HFFc6 (cell line): ENCODE results near the gene NOX1. TPM values are rescaled to one million over a fixed set of nuclear protein-coding genes. Genes with fewer than 3 reads are reported as not detected.

ENCODE experiments used
- DNase-seq: peaks from one replicate; pipeline ENCODE4 v3.0.0-alpha.2; 2018
- H3K27ac Mint-ChIP-seq: 2 replicates; pipeline ENCODE4 v1.8.0; 2020; ENCODE audit warnings: mild to moderate bottlenecking, mixed read lengths
- H3K27me3 Mint-ChIP-seq: 2 replicates; pipeline ENCODE4 v1.8.0; 2021; ENCODE audit warnings: mild to moderate bottlenecking, moderate library complexity, mixed read lengths; ENCODE audit not compliant: insufficient read depth
- H3K36me3 Mint-ChIP-seq: 2 replicates; pipeline ENCODE4 v1.8.0; 2021; ENCODE audit warnings: low read depth, mixed read lengths
- H3K4me1 Mint-ChIP-seq: 2 replicates; pipeline ENCODE4 v1.8.0; 2020; ENCODE audit warnings: low read depth, mixed read lengths
- H3K4me3 Mint-ChIP-seq: 2 replicates; pipeline ENCODE4 v1.8.0; 2020; ENCODE audit warnings: mild to moderate bottlenecking, moderate library complexity, mixed read lengths
- H3K9me3 Mint-ChIP-seq: 2 replicates; pipeline ENCODE4 v1.8.0; 2020; ENCODE audit warnings: mild to moderate bottlenecking, mixed read lengths
- total RNA-seq, 6 experiments: library from RNA; stranded (reverse); fragmentation: NEBNext Ultra II Directional; extraction: Animal tissue kit (Norgen Biotek cat#: 25700); gene quantifications; 2 replicates in 1 of 6; 3 replicates in 5 of 6; pipeline ENCODE4 v1.2.3, GENCODE V29; 2021
- TF ChIP-seq, protein P1 (sequence below): fragments of 200-600 bp; sonication (generic); IDR thresholded peaks from 2 replicates; pipeline ENCODE4 v1.5.0; 2021; ENCODE audit warnings: antibody characterized with exemption, mild to moderate bottlenecking

NOX1 gene
- total RNA-seq, 6 experiments from 2014 or later, result not detected

DNA sequence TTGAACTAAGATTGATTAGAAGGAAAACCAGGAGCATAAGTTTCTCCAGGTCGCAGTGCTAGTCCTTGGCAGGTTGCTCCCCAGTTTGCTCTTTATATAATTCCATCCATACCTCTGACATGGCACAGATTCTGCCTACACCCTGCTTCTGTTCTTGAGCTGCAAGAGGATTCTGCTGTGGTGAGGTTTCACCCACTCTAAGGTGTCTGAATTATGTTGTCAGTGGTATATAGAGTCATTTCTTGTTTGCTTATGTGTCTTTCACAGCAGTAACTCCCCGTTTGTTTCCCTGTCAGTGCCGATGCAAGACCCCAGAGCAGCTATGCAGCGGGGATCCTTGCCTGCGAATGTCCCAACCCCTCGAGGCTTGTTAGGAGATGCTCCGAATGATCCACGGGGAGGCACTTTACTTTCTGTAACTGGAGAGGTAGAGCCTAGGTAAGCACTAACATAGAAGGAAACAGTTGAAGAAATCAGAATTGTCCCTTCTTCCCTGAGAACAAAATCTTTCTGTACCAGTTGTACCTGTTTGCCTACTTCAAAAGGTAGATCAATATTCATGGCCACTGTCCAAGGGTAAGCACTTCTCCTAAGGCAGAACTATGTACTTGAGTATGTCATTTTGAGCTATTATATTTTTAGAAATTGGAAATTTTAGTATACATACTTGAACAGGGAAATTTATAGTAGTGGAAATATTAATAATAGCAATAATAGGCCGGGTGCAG, 42.8 kb downstream of the NOX1 start:
- peaks cover 8% of the 10 kb centered on the region for H3K4me1 Mint-ChIP-seq
- no peak for DNase-seq
- no peaks in the 10 kb centered on the region for H3K27me3 Mint-ChIP-seq
- H3K27ac Mint-ChIP-seq, result no peak overlapping the region
- no peak overlapping the region for H3K4me3 Mint-ChIP-seq
- H3K9me3 Mint-ChIP-seq, result no peaks in the 10 kb centered on the region
- TF ChIP-seq, protein P1, sequence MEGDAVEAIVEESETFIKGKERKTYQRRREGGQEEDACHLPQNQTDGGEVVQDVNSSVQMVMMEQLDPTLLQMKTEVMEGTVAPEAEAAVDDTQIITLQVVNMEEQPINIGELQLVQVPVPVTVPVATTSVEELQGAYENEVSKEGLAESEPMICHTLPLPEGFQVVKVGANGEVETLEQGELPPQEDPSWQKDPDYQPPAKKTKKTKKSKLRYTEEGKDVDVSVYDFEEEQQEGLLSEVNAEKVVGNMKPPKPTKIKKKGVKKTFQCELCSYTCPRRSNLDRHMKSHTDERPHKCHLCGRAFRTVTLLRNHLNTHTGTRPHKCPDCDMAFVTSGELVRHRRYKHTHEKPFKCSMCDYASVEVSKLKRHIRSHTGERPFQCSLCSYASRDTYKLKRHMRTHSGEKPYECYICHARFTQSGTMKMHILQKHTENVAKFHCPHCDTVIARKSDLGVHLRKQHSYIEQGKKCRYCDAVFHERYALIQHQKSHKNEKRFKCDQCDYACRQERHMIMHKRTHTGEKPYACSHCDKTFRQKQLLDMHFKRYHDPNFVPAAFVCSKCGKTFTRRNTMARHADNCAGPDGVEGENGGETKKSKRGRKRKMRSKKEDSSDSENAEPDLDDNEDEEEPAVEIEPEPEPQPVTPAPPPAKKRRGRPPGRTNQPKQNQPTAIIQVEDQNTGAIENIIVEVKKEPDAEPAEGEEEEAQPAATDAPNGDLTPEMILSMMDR, result no peak
- peaks cover 11% of the 10 kb centered on the region for H3K36me3 Mint-ChIP-seq

DNA sequence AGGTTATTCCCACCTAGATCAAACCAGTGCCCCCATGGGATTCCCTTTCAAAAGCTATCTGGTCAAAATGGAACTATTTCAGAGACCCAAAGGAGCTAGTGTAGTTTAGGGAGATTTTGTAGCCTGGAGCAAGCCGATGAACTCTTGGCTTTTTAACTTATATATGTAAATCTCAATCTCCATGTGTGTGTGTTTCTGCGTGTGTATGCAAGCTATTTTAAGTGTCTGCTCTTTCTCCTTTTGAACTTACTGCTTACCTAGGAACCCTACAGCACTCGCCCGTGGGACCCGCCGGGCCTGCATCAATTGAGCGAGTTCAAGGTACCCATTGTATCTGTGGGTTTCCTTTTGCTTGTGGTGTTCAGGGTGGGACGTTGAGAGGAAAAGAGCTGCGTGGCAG, 43.6 kb downstream of the NOX1 start:
- peaks cover 8% of the 10 kb centered on the region for H3K4me1 Mint-ChIP-seq
- TF ChIP-seq, protein P1, result no peak
- no peak overlapping the region for H3K27ac Mint-ChIP-seq
- no peak overlapping the region for H3K4me3 Mint-ChIP-seq
- H3K9me3 Mint-ChIP-seq, result no peaks in the 10 kb centered on the region
- H3K27me3 Mint-ChIP-seq, result no peaks in the 10 kb centered on the region
- peaks cover 12% of the 10 kb centered on the region for H3K36me3 Mint-ChIP-seq
- no peak for DNase-seq

DNA sequence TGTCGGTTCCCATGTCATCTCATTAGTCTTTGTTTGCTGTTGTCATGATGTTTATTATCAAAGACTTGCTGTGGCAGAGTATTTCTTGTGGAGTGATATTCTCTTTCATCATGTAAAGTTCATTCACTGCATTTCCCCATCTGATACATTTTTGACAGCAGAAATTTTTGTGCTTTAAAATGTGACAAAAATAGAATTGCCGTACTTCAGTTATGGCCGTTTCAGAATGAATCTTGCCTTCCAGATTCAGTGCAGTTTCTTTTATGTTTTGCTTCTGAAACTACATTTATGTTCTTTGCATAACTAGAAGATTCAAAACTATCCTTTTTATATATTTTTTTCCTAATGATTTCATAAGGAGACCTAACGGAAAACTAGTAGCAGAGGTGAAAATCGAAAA, 44.0 kb downstream of the NOX1 start:
- Mint-ChIP-seq H3K9me3 (no peaks in the 10 kb centered on the region), H3K36me3 (peaks cover 12% of the 10 kb centered on the region), H3K4me1 (peaks cover 8% of the 10 kb centered on the region), H3K27me3 (no peaks in the 10 kb centered on the region), H3K4me3 (no peak overlapping the region), H3K27ac (peak overlapping the region; percentile 57; the same call in 1 of the 2 replicates)
- DNase-seq, result no peak
- TF ChIP-seq, protein P1, result no peak

DNA sequence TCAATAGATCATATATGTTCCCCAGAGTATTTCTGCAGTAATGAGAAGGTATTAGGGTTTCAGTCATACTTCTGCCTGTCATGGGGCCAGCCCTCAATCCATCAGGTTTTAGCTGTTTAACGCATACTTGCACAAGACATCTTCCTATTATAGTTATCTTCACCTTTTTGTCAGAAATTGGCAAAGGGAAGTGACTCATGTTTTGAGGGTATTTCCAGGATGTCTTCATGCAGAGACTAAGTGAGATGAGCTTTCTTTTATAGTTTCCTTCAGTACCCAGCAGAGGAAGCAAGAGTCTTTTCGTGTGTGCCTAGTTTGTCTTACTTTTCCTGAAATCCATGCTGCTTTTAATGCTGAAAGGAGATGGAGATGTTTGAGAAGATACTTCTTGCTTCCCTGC, 44.4 kb downstream of the NOX1 start:
- no peak overlapping the region for H3K4me3 Mint-ChIP-seq
- peaks cover 8% of the 10 kb centered on the region for H3K4me1 Mint-ChIP-seq
- TF ChIP-seq, protein P1, result no peak
- no peak for DNase-seq
- H3K9me3 Mint-ChIP-seq, result no peaks in the 10 kb centered on the region
- H3K27ac Mint-ChIP-seq, result peak overlapping the region; percentile 57; the same call in 1 of the 2 replicates
- no peaks in the 10 kb centered on the region for H3K27me3 Mint-ChIP-seq
- peaks cover 12% of the 10 kb centered on the region for H3K36me3 Mint-ChIP-seq

DNA sequence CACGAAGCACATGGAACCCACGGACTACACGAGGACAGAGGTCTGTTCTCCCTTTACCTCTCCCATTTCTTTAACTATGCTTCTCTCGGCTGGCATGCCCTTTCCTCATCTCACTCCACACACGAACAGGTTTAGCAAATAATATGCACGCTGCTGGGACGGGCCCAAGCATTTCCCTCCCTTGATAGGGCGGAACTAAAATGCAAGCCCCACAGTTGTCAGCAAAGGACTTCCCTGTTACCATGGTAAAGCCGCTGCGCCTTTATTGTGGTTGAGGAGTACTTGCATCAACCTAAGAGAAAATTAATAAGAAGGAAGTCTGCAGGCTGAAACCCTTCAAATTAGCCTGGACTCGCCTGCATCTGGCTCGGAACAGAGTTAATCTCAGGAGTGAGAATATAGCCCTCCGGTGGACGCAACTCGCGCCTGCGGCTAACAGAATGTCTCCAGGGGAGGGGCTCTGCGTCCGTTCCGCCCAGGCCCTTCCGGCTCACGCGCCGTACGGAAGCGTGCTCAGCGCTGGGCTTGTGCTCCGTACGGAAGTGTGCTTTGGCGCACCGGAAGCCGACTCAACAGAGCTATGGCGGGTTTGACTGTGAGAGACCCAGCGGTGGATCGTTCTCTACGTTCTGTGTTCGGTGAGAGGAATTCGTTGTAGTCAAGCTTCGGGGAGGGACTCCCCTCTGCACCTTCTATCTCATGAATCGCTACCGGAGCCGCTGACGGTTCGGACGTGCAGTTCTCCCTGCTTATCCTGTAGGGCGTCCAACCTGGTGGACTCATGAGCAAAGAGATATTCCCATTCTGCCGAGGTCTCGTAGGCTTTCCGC, 54.1 kb downstream of the NOX1 start, which contains the start of gene CSTF2:
CSTF2 (plus strand) TSS at position 555 of the 830 bp plus-strand sequence; CDS start at position 581, 26 bp downstream.
- TF ChIP-seq, protein P1, result no peak; the same call in 1 of the 2 replicates
- Mint-ChIP-seq H3K27me3 (peaks cover 3% of the 10 kb centered on the region), H3K36me3 (no peaks in the 10 kb centered on the region; the same call in 1 of the 2 replicates), H3K27ac (peak within 1 kb of the TSS; percentile 86), H3K4me3 (peak within 1 kb of the TSS; percentile 91), H3K4me1 (peaks cover 7% of the 10 kb centered on the region), H3K9me3 (no peaks in the 10 kb centered on the region)
- DNase-seq, result peak; percentile 69
